HEK293 (cell line): ENCODE results near the gene CERKL.

Experiments used
- REST ChIP-seq: fragments of 450-650 bp; formaldehyde crosslinking; IDR thresholded peaks from 2 replicates; pipeline ENCODE4 v1.5.1; 2016; ENCODE audit warnings: missing biosample characterization, missing genetic modification characterization
- TCF7L2 ChIP-seq: IDR thresholded peaks from 2 replicates; pipeline ENCODE4 v1.6.1; 2011; ENCODE audit warnings: low read depth, mild to moderate bottlenecking, inconsistent platforms, low read length, moderate library complexity, borderline replicate concordance
- ZBTB17 ChIP-seq: fragments of 450-650 bp; formaldehyde crosslinking; IDR thresholded peaks from 2 replicates; pipeline ENCODE4 v1.5.1; 2016; ENCODE audit warnings: missing biosample characterization, missing genetic modification characterization
- ZBTB44 ChIP-seq: fragments of 450-650 bp; IDR thresholded peaks from 2 replicates; pipeline ENCODE4 v1.5.1; 2018; ENCODE audit warnings: missing biosample characterization, mild to moderate bottlenecking, missing genetic modification characterization
- ZFHX2 ChIP-seq: fragments of 450-650 bp; formaldehyde crosslinking; conservative IDR thresholded peaks from 2 replicates; pipeline ENCODE4 v1.5.1; 2016; ENCODE audit warnings: missing biosample characterization, missing genetic modification characterization
- ZNF114 ChIP-seq: fragments of 450-650 bp; formaldehyde crosslinking; IDR thresholded peaks from 2 replicates; pipeline ENCODE4 v1.5.0; 2017; ENCODE audit warnings: missing biosample characterization, missing genetic modification characterization
- ZNF2 ChIP-seq: fragments of 450-650 bp; formaldehyde crosslinking; IDR thresholded peaks from 2 replicates; pipeline ENCODE4 v1.5.1; 2016; ENCODE audit warnings: missing biosample characterization, missing genetic modification characterization
- ZNF292 ChIP-seq: fragments of 450-650 bp; formaldehyde crosslinking; IDR thresholded peaks from 2 replicates; pipeline ENCODE4 v1.5.1; 2016; ENCODE audit warnings: low read depth, missing biosample characterization, missing genetic modification characterization, borderline replicate concordance
- ZNF366 ChIP-seq: fragments of 450-650 bp; formaldehyde crosslinking; conservative IDR thresholded peaks from 2 replicates; pipeline ENCODE4 v1.5.1; 2016; ENCODE audit warnings: missing biosample characterization, missing genetic modification characterization
- ZNF473 ChIP-seq: fragments of 450-650 bp; formaldehyde crosslinking; IDR thresholded peaks from 2 replicates; pipeline ENCODE4 v1.5.1; 2017; ENCODE audit warnings: missing biosample characterization, missing genetic modification characterization
- ZNF561 ChIP-seq: fragments of 450-650 bp; IDR thresholded peaks from 2 replicates; pipeline ENCODE4 v1.5.1; 2018; ENCODE audit warnings: missing biosample characterization, missing genetic modification characterization, borderline replicate concordance
- TF ChIP-seq, protein P1 (sequence below): fragments of 450-650 bp; formaldehyde crosslinking; IDR thresholded peaks from 2 replicates; pipeline ENCODE4 v1.5.1; 2016; ENCODE audit warnings: missing biosample characterization, missing genetic modification characterization

DNA sequence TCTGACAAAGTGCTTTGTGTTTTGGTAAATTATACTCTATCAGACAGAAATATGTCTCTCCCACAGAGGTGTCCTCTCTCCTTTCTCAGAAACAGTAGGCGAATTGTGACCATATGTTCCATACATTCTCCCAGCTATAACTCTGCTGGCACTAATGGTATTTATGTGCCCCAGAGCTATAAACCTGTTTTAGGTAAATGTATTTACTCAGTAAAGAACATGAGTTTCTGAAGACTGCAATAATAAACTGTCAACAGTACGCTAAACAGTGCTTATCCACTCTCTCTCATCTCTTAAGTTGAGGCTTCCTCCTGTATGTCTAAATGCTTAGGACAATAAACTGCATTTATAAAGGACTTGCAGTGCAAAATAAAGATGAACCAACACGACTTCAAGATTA is 141.2 kb downstream of the CERKL start:
- TF ChIP-seq ZNF473 (no peak), ZNF292 (tag by site-specific recombination) (no peak), TCF7L2 (no peak), ZNF366 (tag by site-specific recombination) (no peak), ZBTB44 (tag by site-specific recombination) (no peak), ZBTB17 (tag by site-specific recombination) (no peak), ZFHX2 (tag by site-specific recombination) (no peak), ZNF2 (tag by site-specific recombination) (no peak), ZNF561 (tag by site-specific recombination) (no peak), ZNF114 (no peak), REST (tag by site-specific recombination) (no peak)
- TF ChIP-seq, protein P1, sequence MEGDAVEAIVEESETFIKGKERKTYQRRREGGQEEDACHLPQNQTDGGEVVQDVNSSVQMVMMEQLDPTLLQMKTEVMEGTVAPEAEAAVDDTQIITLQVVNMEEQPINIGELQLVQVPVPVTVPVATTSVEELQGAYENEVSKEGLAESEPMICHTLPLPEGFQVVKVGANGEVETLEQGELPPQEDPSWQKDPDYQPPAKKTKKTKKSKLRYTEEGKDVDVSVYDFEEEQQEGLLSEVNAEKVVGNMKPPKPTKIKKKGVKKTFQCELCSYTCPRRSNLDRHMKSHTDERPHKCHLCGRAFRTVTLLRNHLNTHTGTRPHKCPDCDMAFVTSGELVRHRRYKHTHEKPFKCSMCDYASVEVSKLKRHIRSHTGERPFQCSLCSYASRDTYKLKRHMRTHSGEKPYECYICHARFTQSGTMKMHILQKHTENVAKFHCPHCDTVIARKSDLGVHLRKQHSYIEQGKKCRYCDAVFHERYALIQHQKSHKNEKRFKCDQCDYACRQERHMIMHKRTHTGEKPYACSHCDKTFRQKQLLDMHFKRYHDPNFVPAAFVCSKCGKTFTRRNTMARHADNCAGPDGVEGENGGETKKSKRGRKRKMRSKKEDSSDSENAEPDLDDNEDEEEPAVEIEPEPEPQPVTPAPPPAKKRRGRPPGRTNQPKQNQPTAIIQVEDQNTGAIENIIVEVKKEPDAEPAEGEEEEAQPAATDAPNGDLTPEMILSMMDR (tag by site-specific recombination): no peak
